K562 (cell line): ENCODE results near the gene DDX60. TPM values are rescaled to one million over a fixed set of nuclear protein-coding genes. Genes with fewer than 3 reads are reported as not detected.

Source experiments
- ATAC-seq: fragments of 200-7000 bp; cut with Tn5 transposase; 3 replicates; pipeline ENCODE4 v1.9.1; 2020; ENCODE audit warnings: moderate library complexity
- BruUV-seq: library from RNA; stranded (reverse); fragments of 400-500 nt; replicated peaks from 2 replicates; lab custom pipeline; 2021; lab: Mats Ljungman, UMichigan
- CTCF ChIA-PET: fragments of 300-600 bp; formaldehyde crosslinking; extraction: SDS; loops from one replicate; lab custom pipeline; 2021; ENCODE audit warnings: low intra/inter-chr PET ratio; lab: Yijun Ruan, JAX
- POLR2A ChIA-PET: fragments of 300-600, 350-650 bp; sonication (Branson Sonifier 250); formaldehyde crosslinking; extraction: SDS; loops from one replicate; lab custom pipeline; 2021; ENCODE audit warnings: antibody characterized with exemption, inconsistent platforms; lab: Yijun Ruan, JAX
- DNase-seq, 4 experiments: peaks; one replicate each; pipeline versions ENCODE4 v3.0.0 to v3.0.0-alpha.2; 2011 to 2018; ENCODE audit warnings: low spot score in 3 of 4, mixed read lengths in 3 of 4; ENCODE audit errors: extremely low read depth in 1 of 4
- FAIRE-seq: peaks from 2 replicates; lab custom pipeline; 2011; peaks lifted over from hg19 to GRCh38; lab: Jason Lieb, UNC
- H2AFZ ChIP-seq: 2 replicates; pipeline ENCODE4 v1.6.0; 2011; ENCODE audit warnings: low read depth, low read length, control low read depth, inconsistent platforms
- H3K27ac ChIP-seq: fragments of 200-600 bp; 3 replicates; pipeline ENCODE4 v1.8.0; 2011; ENCODE audit warnings: low read depth, mild to moderate bottlenecking, control low read depth, inconsistent platforms, low read length, moderate library complexity, mixed read lengths; ENCODE audit errors: extremely low read depth
- H3K27me3 ChIP-seq, 2 experiments: fragments of 300-600 bp in 1 of 2; 2 replicates in 1 of 2; 3 replicates in 1 of 2; pipeline versions ENCODE4 v1.6.0 to v1.8.0; 2011; ENCODE audit warnings: inconsistent platforms in 2 of 2, low read length in 2 of 2, mild to moderate bottlenecking in 1 of 2, mixed read lengths in 1 of 2, moderate library complexity in 1 of 2; ENCODE audit not compliant: control insufficient read depth in 2 of 2, insufficient read depth in 2 of 2
- H3K36me3 ChIP-seq: fragments of 300-600 bp; 3 replicates; pipeline ENCODE4 v1.8.0; 2011; ENCODE audit warnings: mild to moderate bottlenecking, low read length, inconsistent platforms; ENCODE audit not compliant: control insufficient read depth, insufficient read depth
- H3K4me1 ChIP-seq, 2 experiments: fragments of 200-600 bp in 1 of 2; replicated peaks in 1 of 2; 2 replicates in 1 of 2; 3 replicates in 1 of 2; pipeline versions ENCODE4 v1.5.1 to v1.8.0; 2011; ENCODE audit warnings: inconsistent platforms in 2 of 2, low read length in 2 of 2, mild to moderate bottlenecking in 1 of 2, mixed read lengths in 1 of 2, moderate library complexity in 1 of 2; ENCODE audit not compliant: control insufficient read depth in 2 of 2, insufficient read depth in 2 of 2
- H3K4me2 ChIP-seq: 2 replicates; pipeline ENCODE4 v1.6.1; 2011; ENCODE audit warnings: low read length, control low read depth, inconsistent platforms, mixed read lengths; ENCODE audit not compliant: insufficient read depth
- H3K4me3 ChIP-seq: fragments of 200-600 bp; sonication (generic), shearing (Covaris generic); 2 replicates; pipeline ENCODE4 v1.5.1; 2016; ENCODE audit warnings: control low read depth, inconsistent platforms
- H3K79me2 ChIP-seq: fragments of 200-600 bp; 3 replicates; pipeline ENCODE4 v1.8.0; 2011; ENCODE audit warnings: low read length, inconsistent platforms; ENCODE audit not compliant: control insufficient read depth, insufficient read depth
- H3K9ac ChIP-seq, 2 experiments: 2 replicates each; pipeline versions ENCODE4 v1.6.0 to v1.6.1; 2011; ENCODE audit warnings: low read depth in 2 of 2, low read length in 2 of 2, control low read depth in 1 of 2, inconsistent platforms in 1 of 2, mild to moderate bottlenecking in 1 of 2, mixed read lengths in 1 of 2; ENCODE audit not compliant: insufficient read depth in 1 of 2
- H3K9me1 ChIP-seq: one replicate; pipeline ENCODE4 v1.6.0; 2011; ENCODE audit warnings: inconsistent platforms, mild to moderate bottlenecking, low read length, moderate library complexity; ENCODE audit not compliant: control insufficient read depth, insufficient read depth
- H3K9me3 ChIP-seq: replicated peaks from 2 replicates; pipeline ENCODE4 v1.5.1; 2011; ENCODE audit warnings: low read depth, low read length, inconsistent platforms; ENCODE audit not compliant: control insufficient read depth, insufficient read depth
- H4K20me1 ChIP-seq: replicated peaks from 2 replicates; pipeline ENCODE4 v1.6.1; 2011; ENCODE audit warnings: low read length, inconsistent platforms, mixed read lengths; ENCODE audit not compliant: control insufficient read depth, insufficient read depth
- KLF13 ChIP-seq: fragments of 450-650 bp; IDR thresholded peaks from 2 replicates; pipeline ENCODE4 v1.6.1; 2016; ENCODE audit warnings: missing genetic modification characterization, low read depth, mild to moderate bottlenecking, missing compliant biosample characterization, moderate library complexity, borderline replicate concordance
- MXI1 ChIP-seq: IDR thresholded peaks from 2 replicates; pipeline ENCODE4 v1.6.1; 2011; ENCODE audit warnings: low read depth, mild to moderate bottlenecking, improper control_type of control experiment, low read length
- NR4A1 ChIP-seq, 2 experiments: fragments of 250-450 bp in 1 of 2; fragments of 450-650 bp in 1 of 2; sonication (Bioruptor Pico) in 1 of 2; IDR thresholded peaks; 2 replicates each; pipeline versions ENCODE4 v1.4.0 to v1.6.1; 2016 to 2020; ENCODE audit warnings: mild to moderate bottlenecking in 2 of 2, missing compliant biosample characterization in 1 of 2, missing genetic modification characterization in 1 of 2, moderate library complexity in 1 of 2
- PHF20 ChIP-seq: fragments of 450-650 bp; IDR thresholded peaks from 2 replicates; pipeline ENCODE4 v1.6.1; 2018; ENCODE audit not compliant: partially characterized antibody
- POU5F1 ChIP-seq: fragments of 150-350 bp; IDR thresholded peaks from 2 replicates; pipeline ENCODE4 v1.6.1; 2014; ENCODE audit warnings: borderline replicate concordance, low read length, low read depth, mild to moderate bottlenecking; ENCODE audit not compliant: partially characterized antibody
- RBM14 ChIP-seq: fragments of 200-400 bp; formaldehyde crosslinking; IDR thresholded peaks from 2 replicates; pipeline ENCODE4 v1.6.1; 2018; ENCODE audit warnings: low read depth, mild to moderate bottlenecking, low read length, moderate library complexity, borderline replicate concordance; ENCODE audit not compliant: insufficient read depth
- ZBTB8A ChIP-seq: fragments of 450-650 bp; IDR thresholded peaks from 2 replicates; pipeline ENCODE4 v1.6.1; 2018; ENCODE audit warnings: mild to moderate bottlenecking, moderate library complexity; ENCODE audit not compliant: partially characterized antibody
- ZNF561 ChIP-seq: fragments of 450-650 bp; formaldehyde crosslinking; conservative IDR thresholded peaks from 2 replicates; pipeline ENCODE4 v1.4.0; 2020; ENCODE audit warnings: mild to moderate bottlenecking, moderate library complexity
- WGBS: fragments of 100-300 bp; shearing (Covaris generic); methylation state at CpG from one replicate; pipeline ENCODE4 v1.1.6; 2016; ENCODE audit warnings: low coverage, mixed read lengths; ENCODE audit not compliant: insufficient coverage; ENCODE audit errors: missing lambda C conversion rate; 5-methylcytosine and 5-hydroxymethylcytosine counted together
- in situ Hi-C: fragments of 300-500 bp; cut with MboI; formaldehyde crosslinking; loops from 4 replicates; pipeline ENCODE4 v1.15.0; 2018; ENCODE audit warnings: inconsistent platforms, mixed read lengths
- intact Hi-C: fragments of 100-400 bp; cut with micrococcal nuclease; formaldehyde crosslinking; loops from 2 replicates; pipeline ENCODE4 v1.14.2; 2022
- polyA plus RNA-seq, 8 experiments: library from polyadenylated mRNA; depleted of rRNA in 4 of 8; stranded (reverse) in 5 of 8; unstranded in 3 of 8; fragments of >200 nt; fragmentation: Nextera tagmentation in 2 of 8; fragmentation: Illumina TruSeq in 1 of 8; extraction: Ambion mirVana in 2 of 8; extraction: Trizol in 1 of 8; gene quantifications; 2 replicates each; pipeline versions ENCODE4 v1.2.1 to v1.2.3, GENCODE V29; 2011 to 2014; ENCODE audit warnings: inconsistent platforms in 1 of 8, missing spikeins in 1 of 8
- total RNA-seq, 7 experiments: library from RNA; depleted of rRNA in 6 of 7; stranded (reverse); fragments of >200 nt in 6 of 7; fragmentation: Illumina TruSeq in 2 of 7; extraction: Trizol in 2 of 7; gene quantifications; 2 replicates each; pipeline versions ENCODE4 v1.2.1 to v1.2.3, GENCODE V29; 2011 to 2021; ENCODE audit warnings: low replicate concordance in 1 of 7
- TF ChIP-seq, protein P1 (sequence below): fragments of 450-650 bp; IDR thresholded peaks from 2 replicates; pipeline ENCODE4 v1.6.1; 2018; ENCODE audit warnings: mild to moderate bottlenecking, low read depth; ENCODE audit not compliant: partially characterized antibody
- TF ChIP-seq, protein P2 (sequence below): sonication (generic); formaldehyde crosslinking; IDR thresholded peaks from 2 replicates; pipeline ENCODE4 v1.8.0; 2022; ENCODE audit warnings: mild to moderate bottlenecking, missing genetic modification reagents, borderline replicate concordance

The DDX60 gene
- total and polyA plus RNA-seq, 9 of the 15 experiments (the other 6 are each of a cell fraction or from before 2014, with no cell fraction given): 0.06 to 0.25 (median 0.13) TPM

DNA sequence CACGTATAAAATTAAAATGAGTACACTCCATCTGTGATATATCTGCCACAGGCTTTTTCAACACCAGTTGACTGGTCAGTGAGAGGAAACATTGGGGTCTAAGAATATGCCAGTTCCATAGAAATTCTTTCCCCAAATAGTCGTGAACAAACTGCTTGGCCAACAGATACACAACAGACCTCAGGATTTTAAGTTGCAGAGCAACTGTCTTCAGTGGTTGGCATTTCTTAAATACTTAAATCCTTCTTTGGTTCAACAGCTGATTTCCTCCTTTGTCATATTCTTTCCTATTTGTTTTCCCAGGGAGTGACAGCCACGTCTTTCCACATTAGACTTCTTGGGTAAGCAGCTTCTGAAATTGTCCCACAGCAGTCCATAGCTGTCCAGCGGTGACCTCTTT lies 7.0 kb upstream of the DDX60 start:
- intact Hi-C loops: no loop called here
- CTCF ChIA-PET: no interaction called here
- H3K79me2 ChIP-seq: no peaks in the 10 kb centered on the region
- no TSS peak for BruUV-seq
- H3K36me3 ChIP-seq: no peaks in the 10 kb centered on the region
- FAIRE-seq (no peak), ATAC-seq (no peak), DNase-seq (no peak)
- H3K9me3 ChIP-seq: no peaks in the 10 kb centered on the region
- no peaks in the 10 kb centered on the region for H3K9me1 ChIP-seq
- in situ Hi-C loops: no loop called here
- H3K4me2 ChIP-seq: no peak overlapping the region
- WGBS: 2% methylated on average over 4 of the region's 4 CpGs
- no peak overlapping the region for H3K9ac ChIP-seq
- TF ChIP-seq NR4A1 (CRISPR knock-in tag; IDR thresholded peaks at IDR 0.05): no peak
- no peak for TF ChIP-seq NR4A1 (tag; IDR thresholded peaks at IDR 0.05)
- POLR2A ChIA-PET: no interaction called here
- H4K20me1 ChIP-seq: no peaks in the 10 kb centered on the region
- H3K4me1 ChIP-seq: no peaks in the 10 kb centered on the region
- H3K4me3 ChIP-seq: no peak overlapping the region
- H3K27ac ChIP-seq: no peak overlapping the region
- H3K27me3 ChIP-seq: no peaks in the 10 kb centered on the region
- no peak overlapping the region for H2AFZ ChIP-seq

DNA sequence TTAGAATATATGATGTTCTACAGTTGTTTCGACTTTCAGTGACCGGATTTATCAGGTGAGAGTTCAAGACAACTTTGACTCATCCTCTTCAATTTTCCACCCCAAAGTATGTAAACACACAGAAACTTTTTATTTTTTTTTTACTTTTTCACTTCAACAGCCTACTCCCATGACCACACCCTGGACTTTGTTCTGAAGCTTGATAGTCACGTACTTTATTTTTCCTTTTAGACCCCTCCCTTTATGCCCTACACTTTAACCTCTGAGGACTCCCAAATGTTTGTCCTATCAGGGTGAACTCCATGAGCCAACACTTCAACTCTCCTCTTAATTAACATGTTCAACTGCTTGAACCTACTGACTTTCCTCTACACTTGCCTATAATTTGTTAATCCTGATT lies 2.5 kb upstream of the DDX60 start:
- no peaks in the 10 kb centered on the region for H3K27me3 ChIP-seq
- no peaks in the 10 kb centered on the region for H3K9me1 ChIP-seq
- H3K4me2 ChIP-seq: no peak overlapping the region
- ChIA-PET POLR2A (no interaction called here), CTCF (no interaction called here)
- no peak overlapping the region for H3K9ac ChIP-seq
- FAIRE-seq: no peak
- no peak overlapping the region for H3K4me3 ChIP-seq
- BruUV-seq: no TSS peak
- peaks cover 0 to 6% of the 10 kb centered on the region in 2 experiments; a peak in 2 of 5 replicates for H3K4me1 ChIP-seq
- H3K79me2 ChIP-seq: no peaks in the 10 kb centered on the region
- H4K20me1 ChIP-seq: no peaks in the 10 kb centered on the region
- no peaks in the 10 kb centered on the region for H3K9me3 ChIP-seq
- intact Hi-C loops (no loop called here), in situ Hi-C loops (no loop called here)
- no peak for DNase-seq
- no peak overlapping the region for H3K27ac ChIP-seq
- H2AFZ ChIP-seq: no peak overlapping the region
- H3K36me3 ChIP-seq: no peaks in the 10 kb centered on the region
- 0% methylated on average over 3 of the region's 3 CpGs for WGBS
- no peak for ATAC-seq
- TF ChIP-seq PHF20 (no peak), ZNF561 (no peak), MXI1 (no peak), ZBTB8A (no peak), POU5F1 (no peak), KLF13 (tag) (no peak), RBM14 (no peak)
- TF ChIP-seq, protein P1, sequence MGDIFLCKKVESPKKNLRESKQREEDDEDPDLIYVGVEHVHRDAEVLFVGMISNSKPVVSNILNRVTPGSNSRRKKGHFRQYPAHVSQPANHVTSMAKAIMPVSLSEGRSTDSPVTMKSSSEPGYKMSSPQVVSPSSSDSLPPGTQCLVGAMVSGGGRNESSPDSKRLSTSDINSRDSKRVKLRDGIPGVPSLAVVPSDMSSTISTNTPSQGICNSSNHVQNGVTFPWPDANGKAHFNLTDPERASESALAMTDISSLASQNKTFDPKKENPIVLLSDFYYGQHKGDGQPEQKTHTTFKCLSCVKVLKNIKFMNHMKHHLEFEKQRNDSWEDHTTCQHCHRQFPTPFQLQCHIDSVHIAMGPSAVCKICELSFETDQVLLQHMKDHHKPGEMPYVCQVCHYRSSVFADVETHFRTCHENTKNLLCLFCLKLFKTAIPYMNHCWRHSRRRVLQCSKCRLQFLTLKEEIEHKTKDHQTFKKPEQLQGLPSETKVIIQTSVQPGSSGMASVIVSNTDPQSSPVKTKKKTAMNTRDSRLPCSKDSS: no peak
- TF ChIP-seq, protein P2, sequence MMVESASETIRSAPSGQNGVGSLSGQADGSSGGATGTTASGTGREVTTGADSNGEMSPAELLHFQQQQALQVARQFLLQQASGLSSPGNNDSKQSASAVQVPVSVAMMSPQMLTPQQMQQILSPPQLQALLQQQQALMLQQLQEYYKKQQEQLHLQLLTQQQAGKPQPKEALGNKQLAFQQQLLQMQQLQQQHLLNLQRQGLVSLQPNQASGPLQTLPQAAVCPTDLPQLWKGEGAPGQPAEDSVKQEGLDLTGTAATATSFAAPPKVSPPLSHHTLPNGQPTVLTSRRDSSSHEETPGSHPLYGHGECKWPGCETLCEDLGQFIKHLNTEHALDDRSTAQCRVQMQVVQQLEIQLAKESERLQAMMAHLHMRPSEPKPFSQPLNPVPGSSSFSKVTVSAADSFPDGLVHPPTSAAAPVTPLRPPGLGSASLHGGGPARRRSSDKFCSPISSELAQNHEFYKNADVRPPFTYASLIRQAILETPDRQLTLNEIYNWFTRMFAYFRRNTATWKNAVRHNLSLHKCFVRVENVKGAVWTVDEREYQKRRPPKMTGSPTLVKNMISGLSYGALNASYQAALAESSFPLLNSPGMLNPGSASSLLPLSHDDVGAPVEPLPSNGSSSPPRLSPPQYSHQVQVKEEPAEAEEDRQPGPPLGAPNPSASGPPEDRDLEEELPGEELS (CRISPR knock-in tag): no peak
